Osteoblast (primary cell): ENCODE results near the gene WDR5. TPM values are rescaled to one million over a fixed set of nuclear protein-coding genes. Genes with fewer than 3 reads are reported as not detected.
"Not testable (repeated sequence)": the region's sequence is repeated elsewhere in the genome, so short reads cannot be mapped to it uniquely, and the experiment has no call there.

ENCODE experiments used
- DNase-seq: peaks from one replicate; pipeline ENCODE4 v3.0.0; 2011; ENCODE audit warnings: low spot score, mixed read lengths; ENCODE audit not compliant: insufficient read length; ENCODE audit errors: missing footprints
- H2AFZ ChIP-seq: 2 replicates; pipeline ENCODE4 v1.6.0; 2011; ENCODE audit warnings: mild to moderate bottlenecking, low read length
- H3K27ac ChIP-seq: 2 replicates; pipeline ENCODE4 v1.5.1; 2011; ENCODE audit warnings: mild to moderate bottlenecking, low read depth, low read length, moderate library complexity
- H3K27me3 ChIP-seq: 2 replicates; pipeline ENCODE4 v1.6.0; 2012; ENCODE audit warnings: mild to moderate bottlenecking, control low read depth, inconsistent platforms, low read length, moderate library complexity; ENCODE audit not compliant: insufficient read depth
- H3K36me3 ChIP-seq: 2 replicates; pipeline ENCODE4 v1.5.1; 2011; ENCODE audit warnings: mild to moderate bottlenecking, low read length, control low read depth, moderate library complexity; ENCODE audit not compliant: insufficient read depth
- H3K4me1 ChIP-seq: 2 replicates; pipeline ENCODE4 v1.5.1; 2011; ENCODE audit warnings: mild to moderate bottlenecking, low read length, control low read depth, moderate library complexity; ENCODE audit not compliant: insufficient read depth
- H3K4me2 ChIP-seq: 2 replicates; pipeline ENCODE4 v1.6.0; 2011; ENCODE audit warnings: mild to moderate bottlenecking, low read length; ENCODE audit not compliant: insufficient read depth
- H3K4me3 ChIP-seq: fragments of 200-600 bp; sonication (generic); 3 replicates; pipeline ENCODE4 v1.5.1; 2012; ENCODE audit warnings: mild to moderate bottlenecking, low read length, inconsistent platforms; ENCODE audit not compliant: insufficient read depth
- H3K79me2 ChIP-seq: 2 replicates; pipeline ENCODE4 v1.6.0; 2012; ENCODE audit warnings: mild to moderate bottlenecking, low read length, control low read depth, inconsistent platforms; ENCODE audit not compliant: insufficient read depth
- H3K9me3 ChIP-seq: 2 replicates; pipeline ENCODE4 v1.5.1; 2011; ENCODE audit warnings: low read depth, low read length, control low read depth
- H4K20me1 ChIP-seq: 2 replicates; pipeline ENCODE4 v1.6.0; 2012; ENCODE audit warnings: mild to moderate bottlenecking, low read length, control low read depth; ENCODE audit not compliant: insufficient read depth
- CTCF ChIP-seq: IDR thresholded peaks from 2 replicates; pipeline ENCODE4 v1.5.1; 2011; ENCODE audit warnings: mild to moderate bottlenecking, low read depth, low read length, moderate library complexity; ENCODE audit errors: extremely low read depth
- total RNA-seq: library from RNA; depleted of rRNA; stranded (reverse); fragments of >200 nt; gene quantifications from 2 replicates; pipeline ENCODE4 v1.2.3, GENCODE V29; 2012

The WDR5 gene
- total RNA-seq, 1 donor, result 17.4 TPM

GRCh38 chr9:134100040-134100439 lies 35.8 kb upstream of the WDR5 start:
- no peak overlapping the region for H3K4me3 ChIP-seq
- H3K27ac ChIP-seq, result no peak overlapping the region
- no peak for DNase-seq
- H2AFZ ChIP-seq, result no peak overlapping the region
- no peaks in the 10 kb centered on the region for H3K9me3 ChIP-seq
- H3K79me2 ChIP-seq, result no peaks in the 10 kb centered on the region
- no peaks in the 10 kb centered on the region for H3K36me3 ChIP-seq
- H3K27me3 ChIP-seq, result peaks cover 10% of the 10 kb centered on the region
- no peaks in the 10 kb centered on the region for H4K20me1 ChIP-seq
- H3K4me1 ChIP-seq, result no peaks in the 10 kb centered on the region
- no peak overlapping the region for H3K4me2 ChIP-seq
- no peak for TF ChIP-seq CTCF

- H2AFZ ChIP-seq, H3K79me2 ChIP-seq, H3K36me3 ChIP-seq, H3K4me2 ChIP-seq, H3K27ac ChIP-seq, DNase-seq, H3K9me3 ChIP-seq, H3K4me3 ChIP-seq, H3K27me3 ChIP-seq, H3K4me1 ChIP-seq, H4K20me1 ChIP-seq: not testable (repeated sequence)
Measured at GRCh38 chr9:134101133-134101532, 34.7 kb upstream of the WDR5 start.

- H4K20me1 ChIP-seq, result no peaks in the 10 kb centered on the region
- no peaks in the 10 kb centered on the region for H3K4me1 ChIP-seq
- H3K4me3 ChIP-seq, result no peak overlapping the region
- no peak overlapping the region for H2AFZ ChIP-seq
- TF ChIP-seq CTCF, result no peak
- H3K27me3 ChIP-seq, result peaks cover 6% of the 10 kb centered on the region
- no peaks in the 10 kb centered on the region for H3K9me3 ChIP-seq
- no peaks in the 10 kb centered on the region for H3K79me2 ChIP-seq
- no peak for DNase-seq
- H3K36me3 ChIP-seq, result no peaks in the 10 kb centered on the region
- no peak overlapping the region for H3K27ac ChIP-seq
- no peak overlapping the region for H3K4me2 ChIP-seq
Measured at GRCh38 chr9:134101623-134102149, 34.2 kb upstream of the WDR5 start.

GRCh38 chr9:134103391-134103998 lies 32.4 kb upstream of the WDR5 start:
- H3K4me2 ChIP-seq, result no peak overlapping the region
- TF ChIP-seq CTCF, result no peak
- H3K9me3 ChIP-seq, result no peaks in the 10 kb centered on the region
- H3K36me3 ChIP-seq, result no peaks in the 10 kb centered on the region
- H2AFZ ChIP-seq, result no peak overlapping the region
- H3K27me3 ChIP-seq, result peaks cover 6% of the 10 kb centered on the region
- no peaks in the 10 kb centered on the region for H3K4me1 ChIP-seq
- no peak overlapping the region for H3K4me3 ChIP-seq
- no peak overlapping the region for H3K27ac ChIP-seq
- no peaks in the 10 kb centered on the region for H4K20me1 ChIP-seq
- H3K79me2 ChIP-seq, result no peaks in the 10 kb centered on the region
- no peak for DNase-seq
